ENCODE measurements around the gene PSMB7.

Gene PSMB7

GRCh38 chr9:124348363-124348762 is 66.9 kb downstream of the PSMB7 start:
- H3K4me3 ChIP-seq (ENCODE audit: low read depth, low read length) = no peak overlapping the region
- DNase-seq (ENCODE audit: low read depth) = no peak
- TF ChIP-seq CTCF (IDR thresholded peaks at IDR 0.05; ENCODE audit: low read depth, low read length) (no peak), MAX (IDR thresholded peaks at IDR 0.05; ENCODE audit: low read depth, low read length) (no peak)

- DNase-seq (ENCODE audit: low read depth) = no peak
- TF ChIP-seq MYC (IDR thresholded peaks at IDR 0.05; ENCODE audit: low read depth, low read length) (no peak), MAX (IDR thresholded peaks at IDR 0.05; ENCODE audit: low read depth, low read length) (no peak), POLR2A (IDR thresholded peaks at IDR 0.05; ENCODE audit: extremely low read depth, insufficient read length) (no peak), CTCF (IDR thresholded peaks at IDR 0.05; ENCODE audit: low read depth, low read length) (no peak)
- H3K4me3 ChIP-seq (ENCODE audit: low read depth, low read length) = no peak overlapping the region
These were observed 67.3 kb downstream of the PSMB7 start for GRCh38 chr9:124347968-124348358.

- DNase-seq (ENCODE audit: low read depth) = no peak
- no peak overlapping the region for H3K4me3 ChIP-seq (ENCODE audit: low read depth, low read length)
- no peak for TF ChIP-seq MYC (IDR thresholded peaks at IDR 0.05; ENCODE audit: low read depth, low read length)
- TF ChIP-seq MAX (IDR thresholded peaks at IDR 0.05; ENCODE audit: low read depth, low read length) = no peak
- no peak for TF ChIP-seq CTCF (IDR thresholded peaks at IDR 0.05; ENCODE audit: low read depth, low read length)
- TF ChIP-seq POLR2A (IDR thresholded peaks at IDR 0.05; ENCODE audit: extremely low read depth, insufficient read length) = no peak
These were observed 67.9 kb downstream of the PSMB7 start for GRCh38 chr9:124347206-124347967.

- no peak for DNase-seq (ENCODE audit: low read depth)
- no peak overlapping the region for H3K4me3 ChIP-seq (ENCODE audit: low read depth, low read length)
- TF ChIP-seq MYC (IDR thresholded peaks at IDR 0.05; ENCODE audit: low read depth, low read length) (no peak), CTCF (IDR thresholded peaks at IDR 0.05; ENCODE audit: low read depth, low read length) (no peak), MAX (IDR thresholded peaks at IDR 0.05; ENCODE audit: low read depth, low read length) (no peak), POLR2A (IDR thresholded peaks at IDR 0.05; ENCODE audit: extremely low read depth, insufficient read length) (no peak)
These were observed 68.7 kb downstream of the PSMB7 start for GRCh38 chr9:124346347-124347163.

GRCh38 chr9:124345751-124346281 is 69.4 kb downstream of the PSMB7 start:
- DNase-seq (ENCODE audit: low read depth) = no peak
- no peak for TF ChIP-seq POLR2A (IDR thresholded peaks at IDR 0.05; ENCODE audit: extremely low read depth, insufficient read length)
- TF ChIP-seq MYC (IDR thresholded peaks at IDR 0.05; ENCODE audit: low read depth, low read length) = no peak
- no peak for TF ChIP-seq MAX (IDR thresholded peaks at IDR 0.05; ENCODE audit: low read depth, low read length)
- no peak for TF ChIP-seq CTCF (IDR thresholded peaks at IDR 0.05; ENCODE audit: low read depth, low read length)
- H3K4me3 ChIP-seq (ENCODE audit: low read depth, low read length) = no peak overlapping the region

Data from NB4 (cell line).